ENCODE measurements around the gene TNFRSF12A. TPM values are rescaled to one million over a fixed set of nuclear protein-coding genes. Genes with fewer than 3 reads are reported as not detected.
A peak's percentile ranks its signal among the peaks of the same experiment; 100 is the strongest.

TNFRSF12A gene
- total RNA-seq, 1 donor from 2014 or later: 98.1 TPM

- no peak for DNase-seq (ENCODE audit: low spot score)
Observed at GRCh38 chr16:3026609-3027488, 6.7 kb downstream of the TNFRSF12A start.

DNA sequence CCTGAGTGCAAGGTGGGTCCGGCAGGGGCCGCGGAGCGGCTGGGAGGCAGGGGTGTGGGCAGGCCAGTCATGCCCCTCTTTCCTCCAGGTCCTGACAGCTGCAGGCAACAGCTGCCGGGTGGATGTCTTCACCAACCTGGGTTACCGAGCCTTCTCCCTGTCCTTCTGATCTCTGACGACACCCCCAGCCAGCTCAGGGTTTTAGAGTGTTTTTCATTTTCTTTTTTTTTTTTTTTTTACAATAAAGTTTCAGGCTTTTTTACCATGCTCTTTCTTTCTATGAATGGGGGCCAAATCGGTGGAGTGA, 7.3 kb downstream of the TNFRSF12A start:
- DNase-seq (ENCODE audit: low spot score): no peak

DNA sequence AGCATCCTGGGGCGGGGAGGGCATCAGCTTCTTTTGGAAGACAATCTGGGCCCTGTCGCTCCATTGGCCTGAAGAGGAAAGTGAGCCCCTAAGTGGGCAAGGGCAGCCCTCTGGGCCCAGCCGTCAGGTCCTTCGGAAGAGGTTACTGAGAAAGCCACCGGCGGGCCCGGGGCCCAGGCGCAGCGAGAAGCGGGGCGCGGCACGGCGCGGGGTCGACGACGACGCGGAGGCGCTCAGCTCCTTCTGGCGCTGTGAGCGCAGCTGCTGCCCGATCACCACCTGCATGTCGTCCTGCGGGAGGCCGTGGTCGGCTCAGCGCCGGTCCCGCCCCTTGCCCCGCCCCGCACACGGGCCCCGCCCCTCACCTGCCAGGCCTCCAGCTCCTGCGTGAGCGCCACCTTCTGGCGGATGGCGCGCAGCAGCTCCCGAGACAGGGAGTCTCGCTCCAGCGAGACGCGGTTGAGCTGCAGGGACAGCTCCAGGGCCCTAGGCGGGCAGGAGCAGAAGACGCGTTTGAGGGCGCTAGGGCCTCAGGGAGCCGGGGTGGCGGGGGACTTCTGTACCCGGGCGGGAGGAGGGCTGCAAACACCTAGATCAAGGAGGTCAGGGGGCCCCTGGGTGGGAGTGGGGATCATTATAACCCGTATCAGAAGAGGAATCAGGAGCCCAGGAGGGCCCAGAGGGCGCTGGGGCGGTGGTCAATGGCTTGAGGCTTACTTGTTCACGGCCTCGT, 8.0 kb downstream of the TNFRSF12A start:
- DNase-seq (ENCODE audit: low spot score): peak; percentile 87

GRCh38 chr16:3028716-3029319, 8.7 kb downstream of the TNFRSF12A start:
- DNase-seq (ENCODE audit: low spot score): no peak

GRCh38 chr16:3029491-3030221, 9.5 kb downstream of the TNFRSF12A start:
- DNase-seq (ENCODE audit: low spot score): no peak

DNA sequence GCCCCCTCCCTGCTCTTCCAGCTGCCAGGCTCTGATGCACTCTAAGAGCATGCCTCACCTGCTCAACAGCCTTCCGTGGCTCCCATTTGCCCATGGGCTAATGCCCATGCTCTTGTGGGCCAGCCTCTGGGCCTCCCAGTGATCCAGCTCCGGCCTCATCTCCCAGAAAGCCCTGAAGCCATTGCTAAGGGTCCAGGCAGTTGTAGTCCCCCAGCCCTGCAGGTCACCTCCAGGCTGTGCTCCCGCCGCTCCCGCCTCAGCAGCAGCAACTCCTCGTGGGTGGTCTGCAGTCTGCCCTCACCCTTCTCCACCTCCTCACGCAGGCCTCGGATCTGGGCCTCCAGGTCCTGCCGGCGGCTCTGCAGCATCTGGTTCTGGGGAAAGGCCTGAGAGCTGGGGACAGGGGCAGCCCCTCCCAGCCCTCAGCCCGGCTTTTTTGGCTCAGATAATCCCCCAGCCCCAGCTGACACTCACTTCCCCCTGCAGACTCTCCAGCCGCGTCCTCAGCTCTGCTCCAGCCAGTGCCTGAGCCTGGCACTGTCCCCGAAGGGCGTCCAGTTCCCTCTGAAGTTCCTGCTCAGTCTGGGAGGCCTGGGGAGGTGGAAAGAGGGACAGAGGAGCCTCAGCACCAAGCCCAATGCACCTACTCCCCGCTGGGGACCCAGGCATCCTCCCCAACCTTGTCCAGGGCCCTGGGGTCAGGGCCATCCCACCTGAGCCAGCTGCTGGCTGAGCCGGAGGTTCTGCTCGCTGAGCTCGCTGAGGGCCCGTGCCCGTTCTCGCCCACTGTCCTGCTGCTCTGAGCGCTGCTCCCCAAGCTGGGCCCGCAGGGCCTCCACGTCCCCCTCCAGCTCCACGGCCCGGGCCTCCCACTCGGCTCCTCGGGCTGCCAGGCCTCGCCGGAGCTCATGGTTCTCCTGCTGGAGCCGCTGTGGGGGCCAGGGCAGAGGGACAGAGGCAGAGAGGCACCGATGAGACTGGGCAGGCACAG, 10.3 kb downstream of the TNFRSF12A start:
- no peak for DNase-seq (ENCODE audit: low spot score)

GRCh38 chr16:3032624-3033023, 12.5 kb downstream of the TNFRSF12A start:
- DNase-seq (ENCODE audit: low spot score): no peak

DNA sequence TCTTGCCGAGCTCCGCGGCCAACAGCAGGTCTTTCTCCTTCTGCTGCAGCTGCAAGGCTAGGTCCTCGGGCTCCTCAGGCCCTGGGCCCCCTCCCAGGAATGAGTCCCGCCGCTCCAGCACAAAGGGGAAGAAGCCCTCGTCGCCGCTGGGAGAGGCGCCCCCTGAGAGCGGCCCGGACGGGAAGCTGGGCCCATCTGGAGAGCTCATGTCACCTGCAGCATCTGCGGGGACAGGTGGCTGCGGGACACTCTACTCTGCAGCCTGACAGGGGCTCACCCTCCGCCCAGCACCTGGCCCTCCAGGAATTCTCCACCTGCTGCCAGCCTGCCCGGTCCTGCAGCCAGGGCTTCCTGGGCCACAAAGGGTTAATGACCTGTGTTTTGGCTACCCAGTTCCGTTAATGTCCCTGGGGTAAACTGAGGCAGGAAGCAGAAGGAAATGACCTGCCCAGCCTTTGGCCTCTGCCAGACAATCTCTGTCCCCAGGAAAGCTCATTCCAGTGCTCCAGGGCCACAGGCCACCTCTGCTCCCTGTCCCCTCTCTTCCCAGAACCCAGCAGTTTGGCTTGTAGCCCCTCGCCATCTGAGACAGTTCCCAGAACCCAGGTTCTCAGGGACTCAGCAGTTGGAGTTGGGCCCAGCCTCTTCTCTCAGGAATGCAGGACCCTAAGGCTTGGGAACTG, 15.3 kb downstream of the TNFRSF12A start:
- no peak for DNase-seq (ENCODE audit: low spot score)

- no peak for DNase-seq (ENCODE audit: low spot score)
Observed at GRCh38 chr16:3035972-3036725, 16.0 kb downstream of the TNFRSF12A start.

DNA sequence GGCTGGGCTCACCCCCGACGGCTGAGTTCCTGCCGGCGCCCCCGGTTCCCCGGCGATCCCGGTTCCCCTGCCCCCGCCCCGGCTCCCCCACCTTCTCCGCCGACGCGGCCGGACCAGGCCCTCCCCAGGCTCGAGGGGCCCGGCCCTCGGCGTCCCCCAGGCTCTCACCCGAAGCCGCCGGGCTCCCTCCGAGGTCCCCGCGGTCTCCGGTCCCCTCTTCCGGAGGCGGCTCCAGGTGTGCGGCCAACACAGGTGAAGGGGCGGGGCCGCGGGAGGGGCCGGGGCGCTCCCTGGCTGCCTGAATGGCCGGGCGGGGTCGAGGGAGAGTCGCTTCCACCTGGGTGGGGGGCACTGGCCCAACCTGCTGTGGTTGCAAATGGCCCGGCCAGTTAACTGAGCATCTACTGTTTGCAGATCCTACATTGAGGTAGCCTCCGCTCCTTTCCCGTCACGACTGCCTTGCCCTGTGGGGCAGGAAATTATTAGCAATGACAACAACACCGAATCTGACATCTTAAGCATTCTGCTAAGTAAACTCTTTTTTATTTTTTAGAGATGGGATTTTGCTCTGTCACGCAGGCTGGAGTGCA, 16.7 kb downstream of the TNFRSF12A start, which contains the start of gene BICDL2:
Gene BICDL2 (minus strand): TSS at position 219 of the 590 bp plus-strand sequence. CDS start 1,448 bp downstream, outside the sequence.
- DNase-seq (ENCODE audit: low spot score): no peak

- peak; percentile 80 for DNase-seq (ENCODE audit: low spot score)
Observed at GRCh38 chr16:3038256-3038655, 18.1 kb downstream of the TNFRSF12A start.

- no peak for DNase-seq (ENCODE audit: low spot score)
Observed at GRCh38 chr16:3038896-3039295, 18.7 kb downstream of the TNFRSF12A start.

DNA sequence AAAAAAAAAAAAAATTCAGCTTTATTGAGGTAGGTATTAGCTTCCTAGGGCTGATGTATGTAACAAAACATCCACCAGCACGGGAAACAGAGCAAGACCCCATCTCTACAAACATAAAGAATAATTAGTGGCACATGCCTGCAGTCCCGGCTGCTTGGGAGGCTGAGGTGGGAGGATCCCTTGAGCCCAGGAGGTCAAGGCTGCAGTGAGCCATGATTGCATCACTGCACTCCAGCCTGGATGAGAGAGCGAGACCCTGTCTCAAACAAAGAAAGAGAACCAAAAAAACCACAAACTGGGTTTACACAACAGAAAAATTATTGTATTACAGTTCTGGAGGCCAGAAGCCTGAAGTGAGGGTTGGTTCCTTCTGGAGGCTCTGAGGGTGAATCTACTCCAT, 22.2 kb downstream of the TNFRSF12A start:
- DNase-seq (ENCODE audit: low spot score): no peak

- no peak for DNase-seq (ENCODE audit: low spot score)
Observed at GRCh38 chr16:3044708-3045107, 24.5 kb downstream of the TNFRSF12A start.

DNA sequence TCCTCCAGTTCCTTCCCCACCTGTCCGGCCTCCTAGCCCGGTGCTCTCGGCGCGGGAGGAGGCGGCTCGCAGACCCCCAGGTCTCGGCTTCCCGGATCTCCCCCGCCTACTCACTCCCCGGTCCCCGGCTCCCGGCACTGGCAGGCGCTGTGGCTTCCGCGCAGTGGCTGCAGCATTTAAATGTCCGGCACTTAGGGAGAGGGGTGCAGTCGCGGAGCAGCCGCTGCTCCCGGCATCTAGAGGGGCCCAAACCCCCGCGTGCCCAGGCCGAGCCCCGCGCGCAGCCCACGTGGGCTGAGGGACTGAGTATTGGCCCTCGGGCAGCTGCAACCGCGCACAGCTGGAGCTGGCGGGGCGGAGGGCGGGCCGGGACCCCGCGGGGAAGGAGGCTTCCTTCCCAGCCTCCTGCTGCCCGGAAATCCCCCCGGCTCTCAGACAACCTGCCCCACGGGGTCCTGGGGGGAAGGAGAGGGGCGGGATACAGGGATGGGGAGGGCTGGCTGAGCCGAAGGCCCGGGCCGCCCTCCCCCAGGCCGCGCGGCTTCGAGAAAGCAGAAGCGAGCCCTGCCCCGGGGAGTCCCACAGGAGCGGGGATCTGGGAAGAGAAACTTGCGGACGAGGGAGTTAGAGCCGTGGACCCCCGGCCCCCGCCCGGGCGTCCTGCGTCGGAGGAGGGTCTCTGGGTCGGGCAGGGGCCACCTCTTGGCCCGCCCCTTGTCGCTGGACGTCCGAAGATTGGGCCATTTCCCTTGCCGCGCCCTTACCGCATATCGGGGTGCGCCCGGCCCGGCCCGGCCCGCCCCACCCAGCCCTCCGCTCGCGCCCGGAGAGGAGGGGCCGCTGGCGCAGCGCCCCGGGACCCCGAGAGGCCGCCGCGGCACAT, 25.8 kb downstream of the TNFRSF12A start, which contains the start of gene MMP25:
Gene MMP25 (plus strand): TSS at position 804 of the 883 bp plus-strand sequence. CDS start 357 bp downstream, outside the sequence.
- DNase-seq (ENCODE audit: low spot score): no peak

GRCh38 chr16:3046641-3047386, 26.6 kb downstream of the TNFRSF12A start:
- no peak for DNase-seq (ENCODE audit: low spot score)

GRCh38 chr16:3047387-3047720, 27.2 kb downstream of the TNFRSF12A start:
- no peak for DNase-seq (ENCODE audit: low spot score)

All from mucosa of gallbladder (tissue), 1 donor.